SK-N-SH (cell line): ENCODE measurements around the gene HS3ST4. TPM values are rescaled to one million over a fixed set of nuclear protein-coding genes. Genes with fewer than 3 reads are reported as not detected.

Experiments
- CTCF ChIA-PET: fragments of 300-600, 350-600 bp; formaldehyde crosslinking; extraction: SDS; loops from one replicate; lab custom pipeline; 2021; lab: Yijun Ruan, JAX
- POLR2A ChIA-PET: fragments of 350-600 bp; sonication (Branson Sonifier 250); formaldehyde crosslinking; extraction: SDS; loops from one replicate; lab custom pipeline; 2020; ENCODE audit warnings: antibody characterized with exemption, inconsistent platforms; lab: Yijun Ruan, JAX
- DNase-seq: peaks from one replicate; pipeline ENCODE4 v3.0.0; 2012
- H2AFZ ChIP-seq: fragments of 200-600 bp; sonication (generic); 2 replicates; pipeline ENCODE4 v1.8.1; 2016; ENCODE audit warnings: antibody characterized with exemption, mild to moderate bottlenecking, low read depth
- H3F3A ChIP-seq: fragments of 200-600 bp; sonication (generic); replicated peaks from 2 replicates; pipeline ENCODE3; 2016; ENCODE audit warnings: antibody characterized with exemption, mild to moderate bottlenecking; ENCODE audit not compliant: insufficient read depth
- H3K27ac ChIP-seq, 2 experiments: fragments of 200-500 bp in 1 of 2; fragments of 200-600 bp in 1 of 2; sonication (Bioruptor generic) in 1 of 2; sonication (generic), shearing (Covaris generic) in 1 of 2; 2 replicates each; pipeline versions ENCODE4 v1.5.1 to v1.6.1; 2014 to 2016; ENCODE audit warnings: low read depth in 2 of 2, inconsistent platforms in 1 of 2, low read length in 1 of 2, mild to moderate bottlenecking in 1 of 2, mixed read lengths in 1 of 2
- H3K27me3 ChIP-seq: fragments of 200-600 bp; sonication (generic), shearing (Covaris generic); 2 replicates; pipeline ENCODE4 v1.6.1; 2016; ENCODE audit warnings: mixed run types; ENCODE audit not compliant: insufficient read depth
- H3K36me3 ChIP-seq, 2 experiments: fragments of 200-500 bp in 1 of 2; fragments of 200-600 bp in 1 of 2; sonication (Bioruptor generic) in 1 of 2; sonication (generic) in 1 of 2; replicated peaks in 1 of 2; 2 replicates each; pipeline versions ENCODE3 to v1.5.1; 2014 to 2016; ENCODE audit warnings: low read length in 1 of 2, mild to moderate bottlenecking in 1 of 2; ENCODE audit not compliant: insufficient read depth in 2 of 2, control insufficient read depth in 1 of 2
- H3K4me1 ChIP-seq, 2 experiments: fragments of 200-500 bp in 1 of 2; fragments of 200-600 bp in 1 of 2; sonication (Bioruptor generic) in 1 of 2; sonication (generic), shearing (Covaris generic) in 1 of 2; 2 replicates each; pipeline versions ENCODE4 v1.5.1 to v1.6.1; 2014 to 2016; ENCODE audit warnings: low read depth in 1 of 2, low read length in 1 of 2, mixed run types in 1 of 2; ENCODE audit not compliant: insufficient read depth in 2 of 2, control insufficient read depth in 1 of 2
- H3K4me2 ChIP-seq: fragments of 200-600 bp; sonication (generic), shearing (Covaris generic); 2 replicates; pipeline ENCODE4 v1.6.1; 2017; ENCODE audit warnings: mixed run types
- H3K4me3 ChIP-seq, 2 experiments: fragments of 200-500 bp in 1 of 2; fragments of 200-600 bp in 1 of 2; sonication (Bioruptor generic) in 1 of 2; sonication (generic), shearing (Covaris generic) in 1 of 2; 2 replicates each; pipeline versions ENCODE4 v1.5.1 to v1.8.1; 2014 to 2016; ENCODE audit warnings: low read depth in 2 of 2, inconsistent platforms in 1 of 2, low read length in 1 of 2, mild to moderate bottlenecking in 1 of 2, mixed read lengths in 1 of 2, moderate library complexity in 1 of 2
- H3K79me2 ChIP-seq: fragments of 200-600 bp; sonication (generic); 2 replicates; pipeline ENCODE4 v1.8.1; 2017; ENCODE audit warnings: mild to moderate bottlenecking; ENCODE audit not compliant: insufficient read depth
- H3K9ac ChIP-seq: fragments of 200-600 bp; sonication (generic); 2 replicates; pipeline ENCODE4 v1.6.1; 2017; ENCODE audit warnings: mixed run types
- H3K9me2 ChIP-seq: fragments of 200-600 bp; sonication (generic); 2 replicates; pipeline ENCODE4 v1.6.1; 2017; ENCODE audit warnings: mixed run types
- H3K9me3 ChIP-seq: fragments of 200-600 bp; sonication (generic); 2 replicates; pipeline ENCODE4 v1.6.1; 2017; ENCODE audit warnings: mixed run types, mild to moderate bottlenecking, moderate library complexity
- H4K20me1 ChIP-seq: fragments of 200-600 bp; sonication (generic); 2 replicates; pipeline ENCODE4 v1.6.1; 2017; ENCODE audit warnings: mild to moderate bottlenecking, mixed run types; ENCODE audit not compliant: insufficient read depth
- CHD2 ChIP-seq: fragments of 150-350 bp; IDR thresholded peaks from 2 replicates; pipeline ENCODE4 v1.6.1; 2018; ENCODE audit warnings: low read length; ENCODE audit not compliant: partially characterized antibody
- FOSL2 ChIP-seq: IDR thresholded peaks from 2 replicates; pipeline ENCODE4 v1.4.0; 2012; ENCODE audit warnings: low read depth, mild to moderate bottlenecking, moderate library complexity, borderline replicate concordance
- FOXJ3 ChIP-seq: sonication (generic); formaldehyde crosslinking; IDR thresholded peaks from 2 replicates; pipeline ENCODE4 v1.5.1; 2020; ENCODE audit warnings: mild to moderate bottlenecking, missing genetic modification reagents
- FOXM1 ChIP-seq: IDR thresholded peaks from 2 replicates; pipeline ENCODE4 v1.4.0; 2012; ENCODE audit warnings: low read depth, mild to moderate bottlenecking
- GABPA ChIP-seq: IDR thresholded peaks from 2 replicates; pipeline ENCODE4 v1.4.0; 2012; ENCODE audit warnings: low read depth, mild to moderate bottlenecking
- MEF2A ChIP-seq: IDR thresholded peaks from 2 replicates; pipeline ENCODE4 v1.4.0; 2012; ENCODE audit warnings: low read depth, borderline replicate concordance
- MXI1 ChIP-seq: IDR thresholded peaks from 2 replicates; pipeline ENCODE4 v1.6.1; 2012; ENCODE audit warnings: mild to moderate bottlenecking, low read depth, low read length, improper control_type of control experiment
- NFIC ChIP-seq: IDR thresholded peaks from 2 replicates; pipeline ENCODE4 v1.4.0; 2012; ENCODE audit warnings: borderline replicate concordance
- NRF1 ChIP-seq: IDR thresholded peaks from 2 replicates; pipeline ENCODE4 v1.6.1; 2012; ENCODE audit warnings: low read depth, mild to moderate bottlenecking, low read length
- RAD21 ChIP-seq: IDR thresholded peaks from 2 replicates; pipeline ENCODE4 v1.6.1; 2012; ENCODE audit warnings: mild to moderate bottlenecking, low read length
- RFX5 ChIP-seq: IDR thresholded peaks from 2 replicates; pipeline ENCODE4 v1.6.1; 2012; ENCODE audit warnings: mild to moderate bottlenecking, improper control_type of control experiment, low read length
- RXRA ChIP-seq: IDR thresholded peaks from 2 replicates; pipeline ENCODE4 v1.4.0; 2012; ENCODE audit warnings: low read depth, mild to moderate bottlenecking, borderline replicate concordance
- SMC3 ChIP-seq: IDR thresholded peaks from 2 replicates; pipeline ENCODE4 v1.6.1; 2012; ENCODE audit warnings: low read depth, low read length, improper control_type of control experiment
- TAF1 ChIP-seq: IDR thresholded peaks from 2 replicates; pipeline ENCODE4 v1.6.1; 2012; ENCODE audit warnings: low read depth, mild to moderate bottlenecking, low read length, moderate library complexity, borderline replicate concordance
- YY1 ChIP-seq: IDR thresholded peaks from 2 replicates; pipeline ENCODE4 v1.4.0; 2012; ENCODE audit warnings: low read depth, mild to moderate bottlenecking
- WGBS: methylation state at CpG from one replicate; pipeline ENCODE4 v1.1.6; 2017; ENCODE audit warnings: low lambda C conversion rate; 5-methylcytosine and 5-hydroxymethylcytosine counted together
- polyA plus RNA-seq, 3 experiments: library from polyadenylated mRNA; depleted of rRNA; stranded (reverse); fragments of >200 nt; gene quantifications; 2 replicates each; pipeline ENCODE4 v1.2.3, GENCODE V29; 2012
- TF ChIP-seq, protein P1 (sequence below): IDR thresholded peaks from 2 replicates; pipeline ENCODE4 v1.4.0; 2012; ENCODE audit warnings: low read depth, borderline replicate concordance
- TF ChIP-seq, protein P2 (sequence below): IDR thresholded peaks from 2 replicates; pipeline ENCODE4 v1.6.1; 2012; ENCODE audit warnings: mild to moderate bottlenecking, low read depth, low read length, moderate library complexity
- TF ChIP-seq, protein P3 (sequence below): IDR thresholded peaks from 2 replicates; pipeline ENCODE4 v1.4.0; 2012; ENCODE audit warnings: low read depth, borderline replicate concordance

The HS3ST4 gene
- polyA plus RNA-seq, 1 of the 3 experiments (the other 2 are of a cell fraction) = not detected

DNA sequence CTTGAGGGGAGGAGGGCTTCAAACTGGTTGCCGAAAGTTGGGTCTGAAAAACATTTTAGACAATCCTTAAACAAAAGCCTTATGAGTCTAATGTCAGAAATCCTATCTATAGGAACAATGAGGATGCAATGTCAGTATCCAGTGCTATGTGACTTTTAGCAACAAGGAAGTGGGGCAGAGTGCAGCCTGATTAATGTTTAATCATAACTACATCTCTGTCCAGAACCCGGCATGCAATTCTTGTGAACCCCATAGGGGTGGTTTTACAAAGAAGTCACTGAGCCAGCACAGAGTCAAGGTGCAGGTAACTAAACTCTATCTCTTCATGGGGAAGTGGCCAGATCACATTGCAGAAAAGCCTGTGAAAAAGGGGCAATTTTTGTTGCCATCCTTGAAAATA, 267.5 kb downstream of the HS3ST4 start:
- H4K20me1 ChIP-seq = no peaks in the 10 kb centered on the region
- no peaks in the 10 kb centered on the region for H3K9me3 ChIP-seq
- WGBS = 15% methylated on average over 2 of the region's 2 CpGs
- H3K4me1 ChIP-seq = no peaks in the 10 kb centered on the region
- H3K9ac ChIP-seq = no peak overlapping the region
- DNase-seq = no peak
- no peaks in the 10 kb centered on the region for H3K9me2 ChIP-seq
- ChIA-PET CTCF (no interaction called here), POLR2A (no interaction called here)
- no peak overlapping the region for H2AFZ ChIP-seq
- H3K36me3 ChIP-seq = no peaks in the 10 kb centered on the region
- H3K79me2 ChIP-seq = no peaks in the 10 kb centered on the region
- no peaks in the 10 kb centered on the region for H3K27me3 ChIP-seq
- no peak overlapping the region for H3K4me3 ChIP-seq
- TF ChIP-seq, protein P1, sequence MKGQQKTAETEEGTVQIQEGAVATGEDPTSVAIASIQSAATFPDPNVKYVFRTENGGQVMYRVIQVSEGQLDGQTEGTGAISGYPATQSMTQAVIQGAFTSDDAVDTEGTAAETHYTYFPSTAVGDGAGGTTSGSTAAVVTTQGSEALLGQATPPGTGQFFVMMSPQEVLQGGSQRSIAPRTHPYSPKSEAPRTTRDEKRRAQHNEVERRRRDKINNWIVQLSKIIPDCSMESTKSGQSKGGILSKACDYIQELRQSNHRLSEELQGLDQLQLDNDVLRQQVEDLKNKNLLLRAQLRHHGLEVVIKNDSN = no peak
- TF ChIP-seq RXRA = no peak
- TF ChIP-seq FOXM1 = no peak
- no peak for TF ChIP-seq MEF2A
- no peak for TF ChIP-seq RFX5
- TF ChIP-seq NFIC = no peak
- TF ChIP-seq, protein P2, sequence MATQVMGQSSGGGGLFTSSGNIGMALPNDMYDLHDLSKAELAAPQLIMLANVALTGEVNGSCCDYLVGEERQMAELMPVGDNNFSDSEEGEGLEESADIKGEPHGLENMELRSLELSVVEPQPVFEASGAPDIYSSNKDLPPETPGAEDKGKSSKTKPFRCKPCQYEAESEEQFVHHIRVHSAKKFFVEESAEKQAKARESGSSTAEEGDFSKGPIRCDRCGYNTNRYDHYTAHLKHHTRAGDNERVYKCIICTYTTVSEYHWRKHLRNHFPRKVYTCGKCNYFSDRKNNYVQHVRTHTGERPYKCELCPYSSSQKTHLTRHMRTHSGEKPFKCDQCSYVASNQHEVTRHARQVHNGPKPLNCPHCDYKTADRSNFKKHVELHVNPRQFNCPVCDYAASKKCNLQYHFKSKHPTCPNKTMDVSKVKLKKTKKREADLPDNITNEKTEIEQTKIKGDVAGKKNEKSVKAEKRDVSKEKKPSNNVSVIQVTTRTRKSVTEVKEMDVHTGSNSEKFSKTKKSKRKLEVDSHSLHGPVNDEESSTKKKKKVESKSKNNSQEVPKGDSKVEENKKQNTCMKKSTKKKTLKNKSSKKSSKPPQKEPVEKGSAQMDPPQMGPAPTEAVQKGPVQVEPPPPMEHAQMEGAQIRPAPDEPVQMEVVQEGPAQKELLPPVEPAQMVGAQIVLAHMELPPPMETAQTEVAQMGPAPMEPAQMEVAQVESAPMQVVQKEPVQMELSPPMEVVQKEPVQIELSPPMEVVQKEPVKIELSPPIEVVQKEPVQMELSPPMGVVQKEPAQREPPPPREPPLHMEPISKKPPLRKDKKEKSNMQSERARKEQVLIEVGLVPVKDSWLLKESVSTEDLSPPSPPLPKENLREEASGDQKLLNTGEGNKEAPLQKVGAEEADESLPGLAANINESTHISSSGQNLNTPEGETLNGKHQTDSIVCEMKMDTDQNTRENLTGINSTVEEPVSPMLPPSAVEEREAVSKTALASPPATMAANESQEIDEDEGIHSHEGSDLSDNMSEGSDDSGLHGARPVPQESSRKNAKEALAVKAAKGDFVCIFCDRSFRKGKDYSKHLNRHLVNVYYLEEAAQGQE = no peak
- TF ChIP-seq MXI1 = no peak
- no peak for TF ChIP-seq RAD21
- no peak for TF ChIP-seq SMC3
- TF ChIP-seq GABPA = no peak
- TF ChIP-seq FOXJ3 (CRISPR knock-in tag) = no peak
- no peak for TF ChIP-seq NRF1
- no peak for TF ChIP-seq CHD2
- no peak for TF ChIP-seq YY1
- TF ChIP-seq, protein P3, sequence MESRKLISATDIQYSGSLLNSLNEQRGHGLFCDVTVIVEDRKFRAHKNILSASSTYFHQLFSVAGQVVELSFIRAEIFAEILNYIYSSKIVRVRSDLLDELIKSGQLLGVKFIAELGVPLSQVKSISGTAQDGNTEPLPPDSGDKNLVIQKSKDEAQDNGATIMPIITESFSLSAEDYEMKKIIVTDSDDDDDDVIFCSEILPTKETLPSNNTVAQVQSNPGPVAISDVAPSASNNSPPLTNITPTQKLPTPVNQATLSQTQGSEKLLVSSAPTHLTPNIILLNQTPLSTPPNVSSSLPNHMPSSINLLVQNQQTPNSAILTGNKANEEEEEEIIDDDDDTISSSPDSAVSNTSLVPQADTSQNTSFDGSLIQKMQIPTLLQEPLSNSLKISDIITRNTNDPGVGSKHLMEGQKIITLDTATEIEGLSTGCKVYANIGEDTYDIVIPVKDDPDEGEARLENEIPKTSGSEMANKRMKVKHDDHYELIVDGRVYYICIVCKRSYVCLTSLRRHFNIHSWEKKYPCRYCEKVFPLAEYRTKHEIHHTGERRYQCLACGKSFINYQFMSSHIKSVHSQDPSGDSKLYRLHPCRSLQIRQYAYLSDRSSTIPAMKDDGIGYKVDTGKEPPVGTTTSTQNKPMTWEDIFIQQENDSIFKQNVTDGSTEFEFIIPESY = no peak
- no peak for TF ChIP-seq FOSL2
- TF ChIP-seq TAF1 = no peak
- no peak overlapping the region for H3K27ac ChIP-seq
- no peaks in the 10 kb centered on the region for H3F3A ChIP-seq
- no peak overlapping the region for H3K4me2 ChIP-seq
